ENCODE results near the gene TMEM221.

Gene TMEM221

GRCh38 chr19:17441241-17442021 is 7.0 kb downstream of the TMEM221 start:
- TF ChIP-seq CTCF (IDR thresholded peaks at IDR 0.05; ENCODE audit: insufficient read depth, low read length, poor library complexity, severe bottlenecking), result peak; percentile 51
- no peak for DNase-seq (ENCODE audit: extremely low read depth, insufficient read length)
- Histone ChIP-seq H3K4me3 (replicated peaks; ENCODE audit: low read depth, low read length) (no peak overlapping the region), H3K36me3 (ENCODE audit: control insufficient read depth, insufficient read depth, low read length) (no peaks in the 10 kb centered on the region), H3K27me3 (replicated peaks; ENCODE audit: control insufficient read depth, insufficient read depth, low read length) (no peaks in the 10 kb centered on the region)

GRCh38 chr19:17436874-17437267 is 11.6 kb downstream of the TMEM221 start:
- DNase-seq (ENCODE audit: extremely low read depth, insufficient read length), result no peak
- TF ChIP-seq CTCF (IDR thresholded peaks at IDR 0.05; ENCODE audit: insufficient read depth, low read length, poor library complexity, severe bottlenecking), result no peak
- Histone ChIP-seq H3K36me3 (ENCODE audit: control insufficient read depth, insufficient read depth, low read length) (no peaks in the 10 kb centered on the region), H3K27me3 (replicated peaks; ENCODE audit: control insufficient read depth, insufficient read depth, low read length) (no peaks in the 10 kb centered on the region), H3K4me3 (replicated peaks; ENCODE audit: low read depth, low read length) (no peak overlapping the region)

GRCh38 chr19:17436094-17436873 is 12.2 kb downstream of the TMEM221 start:
- no peak for TF ChIP-seq CTCF (IDR thresholded peaks at IDR 0.05; ENCODE audit: insufficient read depth, low read length, poor library complexity, severe bottlenecking)
- no peak for DNase-seq (ENCODE audit: extremely low read depth, insufficient read length)
- no peaks in the 10 kb centered on the region for H3K27me3 ChIP-seq (replicated peaks; ENCODE audit: control insufficient read depth, insufficient read depth, low read length)
- no peak overlapping the region for H3K4me3 ChIP-seq (replicated peaks; ENCODE audit: low read depth, low read length)
- H3K36me3 ChIP-seq (ENCODE audit: control insufficient read depth, insufficient read depth, low read length), result no peaks in the 10 kb centered on the region

GRCh38 chr19:17435218-17435617 is 13.2 kb downstream of the TMEM221 start:
- Histone ChIP-seq H3K4me3 (replicated peaks; ENCODE audit: low read depth, low read length) (no peak overlapping the region), H3K36me3 (ENCODE audit: control insufficient read depth, insufficient read depth, low read length) (no peaks in the 10 kb centered on the region), H3K27me3 (replicated peaks; ENCODE audit: control insufficient read depth, insufficient read depth, low read length) (no peaks in the 10 kb centered on the region)
- DNase-seq (ENCODE audit: extremely low read depth, insufficient read length), result no peak
- no peak for TF ChIP-seq CTCF (IDR thresholded peaks at IDR 0.05; ENCODE audit: insufficient read depth, low read length, poor library complexity, severe bottlenecking)

- H3K36me3 ChIP-seq (ENCODE audit: control insufficient read depth, insufficient read depth, low read length), result no peaks in the 10 kb centered on the region
- no peak overlapping the region for H3K4me3 ChIP-seq (replicated peaks; ENCODE audit: low read depth, low read length)
- DNase-seq (ENCODE audit: extremely low read depth, insufficient read length), result no peak
- no peaks in the 10 kb centered on the region for H3K27me3 ChIP-seq (replicated peaks; ENCODE audit: control insufficient read depth, insufficient read depth, low read length)
- no peak for TF ChIP-seq CTCF (IDR thresholded peaks at IDR 0.05; ENCODE audit: insufficient read depth, low read length, poor library complexity, severe bottlenecking)
These were observed 17.1 kb downstream of the TMEM221 start for GRCh38 chr19:17431417-17431816.

All from GM06990 (cell line).